SK-N-SH (cell line): ENCODE results near the gene NPR1. TPM values are rescaled to one million over a fixed set of nuclear protein-coding genes. Genes with fewer than 3 reads are reported as not detected.

Experiments
- CTCF ChIA-PET: fragments of 300-600, 350-600 bp; formaldehyde crosslinking; extraction: SDS; loops from one replicate; lab custom pipeline; 2021; lab: Yijun Ruan, JAX
- POLR2A ChIA-PET: fragments of 350-600 bp; sonication (Branson Sonifier 250); formaldehyde crosslinking; extraction: SDS; loops from one replicate; lab custom pipeline; 2020; ENCODE audit warnings: antibody characterized with exemption, inconsistent platforms; lab: Yijun Ruan, JAX
- DNase-seq: peaks from one replicate; pipeline ENCODE4 v3.0.0; 2012
- H2AFZ ChIP-seq: fragments of 200-600 bp; sonication (generic); 2 replicates; pipeline ENCODE4 v1.8.1; 2016; ENCODE audit warnings: antibody characterized with exemption, mild to moderate bottlenecking, low read depth
- H3F3A ChIP-seq: fragments of 200-600 bp; sonication (generic); replicated peaks from 2 replicates; pipeline ENCODE3; 2016; ENCODE audit warnings: antibody characterized with exemption, mild to moderate bottlenecking; ENCODE audit not compliant: insufficient read depth
- H3K27ac ChIP-seq, 2 experiments: fragments of 200-500 bp in 1 of 2; fragments of 200-600 bp in 1 of 2; sonication (Bioruptor generic) in 1 of 2; sonication (generic), shearing (Covaris generic) in 1 of 2; 2 replicates each; pipeline versions ENCODE4 v1.5.1 to v1.6.1; 2014 to 2016; ENCODE audit warnings: low read depth in 2 of 2, inconsistent platforms in 1 of 2, low read length in 1 of 2, mild to moderate bottlenecking in 1 of 2, mixed read lengths in 1 of 2
- H3K27me3 ChIP-seq: fragments of 200-600 bp; sonication (generic), shearing (Covaris generic); 2 replicates; pipeline ENCODE4 v1.6.1; 2016; ENCODE audit warnings: mixed run types; ENCODE audit not compliant: insufficient read depth
- H3K36me3 ChIP-seq, 2 experiments: fragments of 200-500 bp in 1 of 2; fragments of 200-600 bp in 1 of 2; sonication (Bioruptor generic) in 1 of 2; sonication (generic) in 1 of 2; replicated peaks in 1 of 2; 2 replicates each; pipeline versions ENCODE3 to v1.5.1; 2014 to 2016; ENCODE audit warnings: low read length in 1 of 2, mild to moderate bottlenecking in 1 of 2; ENCODE audit not compliant: insufficient read depth in 2 of 2, control insufficient read depth in 1 of 2
- H3K4me1 ChIP-seq, 2 experiments: fragments of 200-500 bp in 1 of 2; fragments of 200-600 bp in 1 of 2; sonication (Bioruptor generic) in 1 of 2; sonication (generic), shearing (Covaris generic) in 1 of 2; 2 replicates each; pipeline versions ENCODE4 v1.5.1 to v1.6.1; 2014 to 2016; ENCODE audit warnings: low read depth in 1 of 2, low read length in 1 of 2, mixed run types in 1 of 2; ENCODE audit not compliant: insufficient read depth in 2 of 2, control insufficient read depth in 1 of 2
- H3K4me2 ChIP-seq: fragments of 200-600 bp; sonication (generic), shearing (Covaris generic); 2 replicates; pipeline ENCODE4 v1.6.1; 2017; ENCODE audit warnings: mixed run types
- H3K4me3 ChIP-seq, 2 experiments: fragments of 200-500 bp in 1 of 2; fragments of 200-600 bp in 1 of 2; sonication (Bioruptor generic) in 1 of 2; sonication (generic), shearing (Covaris generic) in 1 of 2; 2 replicates each; pipeline versions ENCODE4 v1.5.1 to v1.8.1; 2014 to 2016; ENCODE audit warnings: low read depth in 2 of 2, inconsistent platforms in 1 of 2, low read length in 1 of 2, mild to moderate bottlenecking in 1 of 2, mixed read lengths in 1 of 2, moderate library complexity in 1 of 2
- H3K79me2 ChIP-seq: fragments of 200-600 bp; sonication (generic); 2 replicates; pipeline ENCODE4 v1.8.1; 2017; ENCODE audit warnings: mild to moderate bottlenecking; ENCODE audit not compliant: insufficient read depth
- H3K9ac ChIP-seq: fragments of 200-600 bp; sonication (generic); 2 replicates; pipeline ENCODE4 v1.6.1; 2017; ENCODE audit warnings: mixed run types
- H3K9me2 ChIP-seq: fragments of 200-600 bp; sonication (generic); 2 replicates; pipeline ENCODE4 v1.6.1; 2017; ENCODE audit warnings: mixed run types
- H3K9me3 ChIP-seq: fragments of 200-600 bp; sonication (generic); 2 replicates; pipeline ENCODE4 v1.6.1; 2017; ENCODE audit warnings: mixed run types, mild to moderate bottlenecking, moderate library complexity
- H4K20me1 ChIP-seq: fragments of 200-600 bp; sonication (generic); 2 replicates; pipeline ENCODE4 v1.6.1; 2017; ENCODE audit warnings: mild to moderate bottlenecking, mixed run types; ENCODE audit not compliant: insufficient read depth
- CTCF ChIP-seq: fragments of 200-600 bp; sonication (generic); IDR thresholded peaks from 2 replicates; pipeline ENCODE4 v1.6.1; 2017; ENCODE audit warnings: antibody characterized with exemption, mild to moderate bottlenecking, moderate library complexity
- JUND ChIP-seq: IDR thresholded peaks from 2 replicates; pipeline ENCODE4 v1.4.0; 2012
- MAX ChIP-seq: IDR thresholded peaks from 2 replicates; pipeline ENCODE4 v1.4.0; 2012; ENCODE audit warnings: low read depth
- MEF2A ChIP-seq: IDR thresholded peaks from 2 replicates; pipeline ENCODE4 v1.4.0; 2012; ENCODE audit warnings: low read depth, borderline replicate concordance
- NFIC ChIP-seq: IDR thresholded peaks from 2 replicates; pipeline ENCODE4 v1.4.0; 2012; ENCODE audit warnings: borderline replicate concordance
- PBX3 ChIP-seq: IDR thresholded peaks from 2 replicates; pipeline ENCODE4; 2012
- RAD21 ChIP-seq: IDR thresholded peaks from 2 replicates; pipeline ENCODE4 v1.6.1; 2012; ENCODE audit warnings: mild to moderate bottlenecking, low read length
- RCOR1 ChIP-seq: fragments of 150-350 bp; IDR thresholded peaks from 2 replicates; pipeline ENCODE4 v1.6.1; 2017; ENCODE audit warnings: antibody characterized with exemption, low read length
- REST ChIP-seq: IDR thresholded peaks from 2 replicates; pipeline ENCODE4 v1.6.1; 2012; ENCODE audit warnings: mild to moderate bottlenecking, low read depth, low read length, moderate library complexity
- SIN3A ChIP-seq: IDR thresholded peaks from 2 replicates; pipeline ENCODE4 v1.6.1; 2012; ENCODE audit warnings: low read depth, mild to moderate bottlenecking, low read length, moderate library complexity, borderline replicate concordance
- SMC3 ChIP-seq: IDR thresholded peaks from 2 replicates; pipeline ENCODE4 v1.6.1; 2012; ENCODE audit warnings: low read depth, low read length, improper control_type of control experiment
- TAF1 ChIP-seq: IDR thresholded peaks from 2 replicates; pipeline ENCODE4 v1.6.1; 2012; ENCODE audit warnings: low read depth, mild to moderate bottlenecking, low read length, moderate library complexity, borderline replicate concordance
- USF1 ChIP-seq: IDR thresholded peaks from 2 replicates; pipeline ENCODE4 v1.4.0; 2012; ENCODE audit warnings: low read depth, borderline replicate concordance
- WGBS: methylation state at CpG from one replicate; pipeline ENCODE4 v1.1.6; 2017; ENCODE audit warnings: low lambda C conversion rate; 5-methylcytosine and 5-hydroxymethylcytosine counted together
- polyA plus RNA-seq, 3 experiments: library from polyadenylated mRNA; depleted of rRNA; stranded (reverse); fragments of >200 nt; gene quantifications; 2 replicates each; pipeline ENCODE4 v1.2.3, GENCODE V29; 2012

NPR1 gene
- polyA plus RNA-seq, 1 of the 3 experiments (the other 2 are of a cell fraction) = 0.12 TPM

- H3K9me3 ChIP-seq = no peaks in the 10 kb centered on the region
- WGBS = 6% methylated on average over 29 of the region's 29 CpGs
- peaks cover 0 to 15% of the 10 kb centered on the region in 2 experiments; a peak in 1 of 4 replicates for H3K4me1 ChIP-seq
- H4K20me1 ChIP-seq = no peaks in the 10 kb centered on the region
- H3K36me3 ChIP-seq = no peaks in the 10 kb centered on the region
- ChIA-PET POLR2A (no interaction called here), CTCF (interaction anchor here (0.5 to 6.2 kb wide), 42 partner anchors 9 to 313 kb away, joined by 3 to 156 read pairs (median 6); partner anchors contain the start of genes RAB13, RPS27 and SLC27A3)
- TF ChIP-seq CTCF (peak; percentile 96), TAF1 (no peak), RAD21 (peak; percentile 90), SMC3 (peak; percentile 82)
- H3K79me2 ChIP-seq = no peaks in the 10 kb centered on the region
- peaks cover 10% of the 10 kb centered on the region for H3F3A ChIP-seq
- DNase-seq = peak; percentile 86
- H2AFZ ChIP-seq = 0 out of 2 replicates have a peak overlapping the region, but pooled peaks have one; percentile 79
- peaks cover 30% of the 10 kb centered on the region for H3K27me3 ChIP-seq
- peak overlapping the region; percentile 74 for H3K4me2 ChIP-seq
- no peak overlapping the region for H3K27ac ChIP-seq
- peak overlapping the region; percentile 34 to 44 for H3K4me3 ChIP-seq
- no peaks in the 10 kb centered on the region for H3K9me2 ChIP-seq
- H3K9ac ChIP-seq = no peak overlapping the region
Measured at GRCh38 chr1:153677718-153678518, 570 bp upstream of the NPR1 start.

- peak; percentile 75 for DNase-seq
- Histone ChIP-seq H3K4me2 (peak overlapping the region; percentile 74), H3K4me3 (peak overlapping the region; percentile 34 to 44), H3K79me2 (no peaks in the 10 kb centered on the region), H3K9me2 (no peaks in the 10 kb centered on the region), H2AFZ (no peak overlapping the region), H4K20me1 (no peaks in the 10 kb centered on the region), H3K27ac (no peak overlapping the region), H3K36me3 (no peaks in the 10 kb centered on the region), H3K9me3 (no peaks in the 10 kb centered on the region), H3K9ac (no peak overlapping the region), H3K27me3 (peaks cover 30% of the 10 kb centered on the region), H3F3A (peaks cover 3% of the 10 kb centered on the region), H3K4me1 (peaks cover 0 to 15% of the 10 kb centered on the region in 2 experiments; a peak in 1 of 4 replicates)
- ChIA-PET POLR2A (interaction anchor here (0.6 kb wide), 1 partner anchor 82 kb away, joined by 3 read pairs; no protein-coding TSS in a partner anchor), CTCF (interaction anchor here (0.7 to 6.2 kb wide), 17 partner anchors 8 to 150 kb away, joined by 3 to 156 read pairs (median 13); partner anchors contain the start of gene SLC27A3)
- 28% methylated on average over 34 of the region's 73 CpGs for WGBS
- TF ChIP-seq MAX = no peak
- TF ChIP-seq JUND = no peak
- TF ChIP-seq REST = no peak
- TF ChIP-seq SIN3A = no peak
- no peak for TF ChIP-seq RCOR1
- TF ChIP-seq NFIC = no peak
- TF ChIP-seq CTCF = no peak
- TF ChIP-seq USF1 = no peak
- TF ChIP-seq PBX3 = no peak
- no peak for TF ChIP-seq MEF2A
Measured at GRCh38 chr1:153679337-153680119, 1.0 kb downstream of the NPR1 start.
